Activated naive CD8-positive, alpha-beta T cell treated with anti-CD3 and anti-CD28 coated beads, Interleukin-2, amount 50 U/mL, for 16 hours (primary cell): Measurements from ENCODE around the gene MAP4K3.
"Not testable (repeated sequence)": the region's sequence is repeated elsewhere in the genome, so short reads cannot be mapped to it uniquely, and the experiment has no call there.

Source experiments
- DNase-seq: peaks from one replicate; pipeline ENCODE4 v3.0.0-alpha.2; 2020; ENCODE audit warnings: low read depth, low spot score

The MAP4K3 gene

DNA sequence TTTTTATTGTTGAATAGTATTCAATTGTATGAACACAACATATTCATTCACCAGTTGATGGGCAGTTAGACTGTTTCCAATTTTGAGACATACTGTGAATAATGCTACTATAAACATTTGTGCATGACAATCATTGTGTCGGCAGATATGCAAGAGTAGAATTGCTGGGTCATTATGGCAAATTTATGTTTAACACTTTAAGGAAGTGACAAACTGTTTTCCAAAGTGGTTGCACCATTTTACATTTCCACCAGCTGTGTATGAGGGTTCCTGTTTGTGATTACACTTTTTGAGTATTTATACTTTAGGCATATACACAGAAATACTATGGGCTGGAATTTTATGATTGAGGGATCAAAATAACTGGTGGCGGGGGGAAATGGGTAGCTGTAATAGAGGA lies 61.2 kb downstream of the MAP4K3 start:
- no peak for DNase-seq

DNA sequence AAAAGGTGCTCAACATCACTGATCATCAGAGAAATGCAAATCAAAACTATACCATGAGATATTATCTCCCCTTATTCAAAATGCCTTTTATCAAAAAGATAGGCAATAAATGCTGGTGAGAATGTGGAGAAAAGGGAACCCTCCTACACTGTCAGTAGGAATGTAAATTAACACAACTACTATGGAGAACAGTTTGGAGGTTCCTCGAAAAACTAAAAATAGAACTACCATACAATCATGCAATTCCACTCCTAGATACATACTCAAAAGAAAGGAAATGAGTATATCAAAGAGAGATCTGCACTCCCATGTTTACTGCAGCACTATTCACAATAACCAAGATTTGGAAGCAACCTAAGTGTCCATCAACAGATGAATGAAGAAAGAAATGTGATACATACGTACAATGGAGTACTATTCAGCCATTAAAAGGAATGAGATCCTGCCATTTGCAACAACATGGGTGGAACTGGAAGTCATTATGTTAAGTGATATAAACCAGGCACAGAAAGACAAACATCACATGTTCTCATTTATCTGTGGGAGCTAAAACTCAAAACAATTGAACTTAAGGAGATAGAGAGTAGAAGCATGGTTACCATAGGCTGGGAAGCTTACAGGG lies 63.8 kb downstream of the MAP4K3 start:
- no peak for DNase-seq

DNA sequence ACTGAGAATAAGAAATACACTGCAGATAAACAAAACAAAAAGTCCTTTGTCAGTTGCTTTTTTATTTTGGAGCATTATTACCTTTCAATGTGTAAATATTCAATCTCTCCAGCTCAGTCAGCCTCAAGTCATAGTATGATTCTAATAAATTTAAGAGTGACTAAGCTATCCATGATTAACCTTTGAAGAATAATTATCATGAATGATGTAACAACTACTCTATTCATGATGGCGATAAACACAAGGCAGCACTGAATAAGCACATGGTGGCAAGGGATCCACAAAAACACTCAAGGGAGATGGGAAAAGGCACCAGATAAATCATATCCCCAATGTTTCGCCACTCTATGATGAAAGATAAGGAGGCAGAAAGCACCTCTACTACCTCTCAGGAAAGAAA lies 67.0 kb downstream of the MAP4K3 start:
- DNase-seq = no peak

DNA sequence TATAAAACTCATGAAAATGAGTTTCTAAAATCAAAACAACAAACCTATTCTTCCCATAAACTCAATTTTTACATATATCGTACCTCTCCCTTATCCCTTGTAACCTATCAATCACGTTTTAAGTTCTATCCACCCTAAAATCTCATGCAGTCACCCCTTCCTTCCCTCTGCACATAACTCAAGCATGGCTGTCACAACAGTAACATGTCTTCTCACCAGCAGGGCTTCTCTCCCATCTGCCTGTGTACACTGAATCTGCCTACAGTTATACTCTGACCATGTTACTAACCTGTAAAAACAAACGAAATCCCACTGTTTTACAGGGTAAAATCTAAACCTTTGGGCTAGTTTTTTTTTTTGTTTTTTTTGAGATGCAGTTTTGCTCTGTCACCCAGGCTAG lies 68.2 kb downstream of the MAP4K3 start:
- DNase-seq = no peak

- DNase-seq = no peak
These were observed 68.7 kb downstream of the MAP4K3 start for GRCh38 chr2:39368376-39368775.

- DNase-seq = no peak
These were observed 74.5 kb downstream of the MAP4K3 start for GRCh38 chr2:39362595-39362994.

- DNase-seq = no peak
These were observed 75.6 kb downstream of the MAP4K3 start for GRCh38 chr2:39361511-39361910.

DNA sequence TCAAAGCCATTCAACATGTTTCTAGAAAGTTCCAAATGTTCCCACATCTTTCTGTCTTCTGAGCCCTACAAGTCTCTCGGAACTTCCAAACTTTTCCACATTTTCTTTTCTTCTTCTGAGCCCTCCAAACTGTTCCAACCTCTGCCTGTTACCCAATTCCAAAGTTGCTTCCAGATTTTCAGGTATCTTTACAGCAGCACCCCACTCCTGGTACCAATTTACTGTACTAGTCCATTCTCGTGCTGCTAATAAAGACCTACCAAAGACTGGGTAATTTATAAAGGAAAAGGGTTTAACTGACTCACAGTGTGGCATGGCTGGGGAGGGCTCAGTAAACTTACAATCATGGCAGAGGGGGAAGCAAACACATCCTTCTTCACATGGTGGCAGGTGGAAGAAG lies 76.7 kb downstream of the MAP4K3 start:
- DNase-seq = not testable (repeated sequence)

DNA sequence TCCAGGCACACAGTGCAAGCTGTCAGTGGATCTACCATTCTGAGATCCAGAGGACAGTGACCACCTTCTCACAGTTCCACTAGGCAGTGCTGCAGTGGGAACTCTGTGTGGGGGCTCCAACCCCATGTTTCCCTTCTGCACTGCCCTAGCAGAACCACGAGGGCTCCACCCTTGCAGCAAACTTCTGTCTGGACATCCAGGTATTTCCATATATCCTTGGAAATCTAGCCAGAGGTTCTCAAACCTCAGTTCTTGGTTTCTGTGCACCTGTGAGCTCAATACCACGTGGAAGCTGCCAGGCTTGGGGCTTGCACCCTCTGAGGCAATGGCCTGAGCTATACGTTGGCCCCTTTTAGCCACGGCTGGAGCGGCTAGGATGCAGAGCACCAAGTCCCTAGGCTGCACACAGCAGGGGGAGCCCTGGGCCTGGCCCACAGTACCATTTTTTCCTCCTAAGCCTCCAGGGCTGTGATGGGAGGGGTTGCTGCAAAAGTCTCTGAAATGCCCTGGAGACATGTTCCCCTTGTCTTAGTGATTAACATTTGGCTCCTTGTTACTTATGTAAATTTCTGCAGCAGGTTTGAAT lies 77.5 kb downstream of the MAP4K3 start:
- no peak for DNase-seq

DNA sequence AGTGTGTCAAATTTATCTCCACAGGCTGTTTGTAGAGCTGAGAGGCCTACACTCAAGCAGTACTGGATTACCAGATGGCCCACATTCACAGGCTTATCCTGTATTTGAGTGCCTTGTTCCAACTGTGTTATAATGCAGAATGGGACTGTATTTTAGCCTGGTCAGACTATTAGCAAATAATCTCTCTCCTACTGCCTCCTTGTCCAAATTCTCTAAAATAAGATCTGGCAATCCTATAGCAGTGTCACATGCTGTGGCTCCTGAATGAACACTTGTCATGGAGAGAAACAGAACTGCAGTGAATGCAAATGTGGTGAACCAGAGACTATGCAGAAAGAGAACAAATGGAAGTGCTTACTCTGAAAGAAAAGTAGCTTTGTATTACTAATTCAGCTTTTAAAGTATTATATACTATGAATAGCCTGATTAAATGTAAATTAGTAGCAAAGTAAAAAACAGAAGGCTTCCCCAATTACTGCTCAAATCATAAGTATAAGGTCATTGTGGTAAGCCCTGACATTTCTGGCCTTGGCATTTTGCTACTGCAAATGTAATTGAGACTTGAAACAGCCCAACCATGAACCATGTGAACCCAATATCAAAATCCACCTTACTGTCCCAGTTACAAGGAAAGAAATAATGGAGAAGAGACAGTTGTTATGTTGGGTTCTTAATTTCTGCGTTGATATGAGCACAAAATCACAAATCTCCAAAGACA lies 80.0 kb downstream of the MAP4K3 start:
- no peak for DNase-seq

- DNase-seq = no peak
These were observed 86.4 kb downstream of the MAP4K3 start for GRCh38 chr2:39350658-39351057.

DNA sequence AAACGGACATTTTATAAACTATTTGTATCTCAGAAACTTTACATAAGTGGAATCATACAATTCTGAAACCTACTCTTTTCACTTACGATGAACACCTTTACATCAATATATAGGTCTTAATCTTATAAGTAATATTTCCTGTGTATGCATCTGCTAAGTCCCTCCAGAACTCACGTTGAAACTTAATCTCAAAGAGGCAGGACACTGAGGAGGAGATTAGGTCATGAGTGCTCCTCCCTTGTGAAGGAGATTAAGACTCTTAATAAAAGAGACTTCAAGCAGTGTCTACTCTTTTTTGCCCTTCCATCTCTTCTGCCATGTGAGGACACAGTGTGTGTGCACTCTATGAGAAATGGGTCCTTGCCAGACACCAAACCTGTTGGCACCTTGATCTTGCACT lies 98.6 kb downstream of the MAP4K3 start:
- DNase-seq = no peak

- DNase-seq = no peak
These were observed 101.2 kb downstream of the MAP4K3 start for GRCh38 chr2:39335930-39336329.

DNA sequence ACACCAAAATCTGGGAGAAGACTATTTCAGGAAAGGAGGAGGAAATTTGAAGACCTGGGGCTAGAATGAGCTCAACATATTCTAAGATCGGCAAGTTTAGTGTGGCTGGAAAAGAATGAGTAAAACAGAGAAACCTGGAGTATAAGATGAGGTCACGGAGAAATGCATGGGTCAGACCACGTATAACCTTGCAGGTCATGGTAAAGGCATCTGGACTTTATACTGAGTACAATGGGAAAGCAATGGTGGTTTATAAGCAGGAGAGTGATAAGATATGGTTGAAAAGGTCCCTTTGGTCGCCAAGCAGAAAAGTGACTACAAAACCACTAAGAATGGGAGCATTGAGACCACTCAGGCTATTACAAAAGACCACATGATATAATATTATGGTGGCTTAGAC lies 102.1 kb downstream of the MAP4K3 start:
- no peak for DNase-seq

GRCh38 chr2:39334529-39334928 lies 102.6 kb downstream of the MAP4K3 start:
- no peak for DNase-seq

DNA sequence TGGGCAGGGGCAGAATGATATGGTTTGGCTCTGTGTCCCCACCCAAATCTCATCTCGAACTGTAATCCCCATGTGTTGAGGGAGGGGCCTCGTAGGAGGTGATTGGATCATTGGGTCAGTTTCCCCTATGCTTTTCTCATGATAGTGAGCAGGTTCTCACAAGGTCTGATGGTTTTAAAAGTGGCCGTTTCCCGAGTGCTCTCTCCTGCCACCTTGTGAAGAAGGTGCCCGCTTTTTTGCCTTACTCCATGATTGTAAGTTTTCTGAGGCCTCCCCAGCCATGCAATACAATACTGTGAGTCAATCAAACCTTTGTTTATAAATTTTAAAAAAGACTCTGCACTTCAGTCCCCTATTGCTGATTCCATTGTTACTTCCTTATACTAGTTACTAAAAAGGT lies 110.4 kb downstream of the MAP4K3 start:
- no peak for DNase-seq

DNA sequence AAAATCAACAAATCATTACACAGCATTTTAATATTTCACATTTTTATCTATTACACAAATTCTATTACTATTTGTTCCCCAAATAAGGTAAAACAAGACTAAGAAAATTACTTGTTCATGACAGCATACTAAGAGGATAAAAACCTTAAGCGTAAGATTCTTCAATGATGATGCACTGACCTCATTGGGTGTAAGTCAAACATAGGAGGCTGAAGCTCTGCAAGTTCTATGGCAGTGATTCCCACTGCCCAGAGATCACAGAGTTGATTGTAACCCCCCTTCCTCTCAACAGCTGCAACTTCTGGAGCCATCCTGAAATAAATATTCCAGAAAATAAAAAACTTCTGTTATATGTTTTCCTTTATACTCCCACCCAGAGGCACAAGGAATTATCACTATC lies 111.1 kb downstream of the MAP4K3 start:
- DNase-seq = no peak

- DNase-seq = not testable (repeated sequence)
These were observed 115.7 kb downstream of the MAP4K3 start for GRCh38 chr2:39321056-39322035.

DNA sequence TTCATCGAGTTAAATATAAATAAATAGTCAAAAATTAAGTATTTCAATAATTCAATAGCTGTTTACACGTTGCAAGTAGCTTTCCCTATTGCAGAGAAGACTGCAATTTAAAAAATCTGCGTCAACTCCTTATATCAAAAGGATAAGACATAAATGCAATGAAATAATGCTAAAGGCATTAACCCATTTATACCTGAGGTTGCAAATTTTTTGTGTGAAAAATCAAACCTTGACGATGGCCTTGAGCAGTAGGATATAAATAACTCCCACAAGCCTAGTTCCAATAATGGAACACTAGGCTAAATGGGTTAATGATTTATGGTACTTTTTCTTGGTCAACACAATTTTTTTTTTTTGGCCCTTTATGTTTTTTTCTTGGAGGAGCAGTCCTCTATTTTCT lies 116.9 kb downstream of the MAP4K3 start:
- DNase-seq = no peak

DNA sequence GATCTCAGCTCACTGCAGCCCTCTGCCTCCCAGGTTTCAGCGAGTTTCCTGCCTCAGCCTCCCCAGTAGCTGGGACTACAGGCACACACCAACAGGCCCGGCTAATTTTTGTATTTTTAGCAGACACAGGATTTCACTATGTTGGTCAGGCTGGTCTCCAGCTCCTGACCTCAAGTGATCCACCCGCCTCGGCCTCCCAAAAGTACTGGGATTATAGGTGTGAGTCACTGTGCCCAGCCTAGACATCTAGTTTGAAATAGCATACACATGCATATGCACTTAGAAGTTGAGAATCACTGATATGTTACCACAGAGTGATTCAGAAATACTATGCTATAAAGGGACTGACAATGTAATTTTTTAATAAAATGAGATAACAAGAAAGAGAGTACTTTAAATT lies 123.5 kb downstream of the MAP4K3 start:
- no peak for DNase-seq

DNA sequence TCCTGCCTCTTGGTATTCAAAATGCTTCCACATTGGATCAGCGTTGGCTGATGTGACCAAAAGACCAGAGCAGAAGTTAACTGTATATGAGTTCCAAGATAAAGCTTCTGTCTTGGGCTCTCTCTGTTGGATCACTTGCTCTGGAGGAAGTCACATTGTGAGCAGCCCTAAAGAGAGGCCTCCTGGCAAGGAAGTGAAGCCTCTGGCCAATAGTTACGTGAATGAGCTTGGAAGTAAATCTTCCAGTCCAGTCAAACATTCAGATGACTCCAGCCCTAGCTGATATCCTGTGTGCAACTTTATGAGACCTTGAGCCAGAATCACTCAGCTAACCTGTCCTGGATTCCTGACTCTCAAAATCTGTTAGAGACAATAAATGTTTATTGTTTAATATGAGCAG lies 125.6 kb downstream of the MAP4K3 start:
- DNase-seq = no peak

DNA sequence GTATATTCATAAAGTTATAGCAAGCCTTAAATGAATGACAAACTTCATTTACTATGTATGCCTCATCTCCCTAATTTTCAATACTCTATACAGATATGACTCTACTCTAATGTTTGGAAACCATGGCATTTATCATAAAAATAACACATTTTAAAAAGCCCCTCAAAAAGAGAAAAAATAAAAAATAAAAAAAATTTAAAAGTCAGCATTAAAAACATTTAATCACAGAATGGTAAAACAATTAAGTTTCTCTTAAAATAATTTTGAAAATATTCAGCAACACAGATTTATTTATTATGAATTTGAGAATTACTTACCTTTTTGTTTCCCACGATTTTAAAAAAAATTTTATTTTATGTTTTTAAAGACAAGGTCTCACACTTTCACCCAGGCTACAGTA lies 128.3 kb downstream of the MAP4K3 start:
- no peak for DNase-seq
